ENCODE measurements around the gene IRF9. TPM values are rescaled to one million over a fixed set of nuclear protein-coding genes. Genes with fewer than 3 reads are reported as not detected.

The IRF9 gene
- total RNA-seq, 1 experiment from 2014 or later = 26.4 TPM

GRCh38 chr14:24157331-24157730, 3.7 kb upstream of the IRF9 start:
- no peak for DNase-seq
- no peaks in the 10 kb centered on the region for H3K27me3 ChIP-seq
- peaks cover 28% of the 10 kb centered on the region for H3K36me3 ChIP-seq
- H3K9me3 ChIP-seq = no peaks in the 10 kb centered on the region
- no peak overlapping the region for H3K4me3 ChIP-seq

- H3K9me3 ChIP-seq = no peaks in the 10 kb centered on the region
- no peak for DNase-seq
- peaks cover 37% of the 10 kb centered on the region for H3K36me3 ChIP-seq
Observed at GRCh38 chr14:24159777-24160498, 1.1 kb upstream of the IRF9 start.

GRCh38 chr14:24160499-24160849, 591 bp upstream of the IRF9 start:
- H3K9me3 ChIP-seq = no peaks in the 10 kb centered on the region
- peaks cover 32% of the 10 kb centered on the region for H3K36me3 ChIP-seq
- DNase-seq = no peak
- H3K4me3 ChIP-seq = no peak overlapping the region
- no peaks in the 10 kb centered on the region for H3K27me3 ChIP-seq

More at GRCh38 chr14:24159777-24160498, 1.1 kb upstream of the IRF9 start:
- Histone ChIP-seq H3K27me3 (no peaks in the 10 kb centered on the region), H3K4me3 (no peak overlapping the region)

GRCh38 chr14:24162093-24162492, 1.0 kb downstream of the IRF9 start:
- DNase-seq = no peak
- Histone ChIP-seq H3K4me3 (peak overlapping the region; percentile 57), H3K9me3 (no peaks in the 10 kb centered on the region), H3K27me3 (no peaks in the 10 kb centered on the region), H3K36me3 (peaks cover 28% of the 10 kb centered on the region)

GRCh38 chr14:24164518-24164991, 3.5 kb downstream of the IRF9 start:
- Histone ChIP-seq H3K36me3 (peaks cover 28% of the 10 kb centered on the region), H3K4me3 (no peak overlapping the region), H3K27me3 (no peaks in the 10 kb centered on the region), H3K9me3 (no peaks in the 10 kb centered on the region)
- no peak for DNase-seq

GRCh38 chr14:24165785-24166184, 4.7 kb downstream of the IRF9 start:
- Histone ChIP-seq H3K4me3 (no peak overlapping the region), H3K27me3 (no peaks in the 10 kb centered on the region), H3K36me3 (peaks cover 22% of the 10 kb centered on the region), H3K9me3 (no peaks in the 10 kb centered on the region)
- DNase-seq = no peak

GRCh38 chr14:24167469-24168114, 6.5 kb downstream of the IRF9 start:
- DNase-seq = no peak
- no peak overlapping the region for H3K4me3 ChIP-seq
- H3K36me3 ChIP-seq = peaks cover 15% of the 10 kb centered on the region
- H3K9me3 ChIP-seq = no peaks in the 10 kb centered on the region
- no peaks in the 10 kb centered on the region for H3K27me3 ChIP-seq

GRCh38 chr14:24171422-24172260, 10.6 kb downstream of the IRF9 start, which contains the start of gene REC8:
TSS of gene REC8 (plus strand) at chr14:24172080. CDS start at chr14:24172553, 473 bp downstream.
- DNase-seq = no peak
- H3K9me3 ChIP-seq = no peaks in the 10 kb centered on the region
- H3K4me3 ChIP-seq = no peak within 1 kb of the TSS
- no peaks in the 10 kb centered on the region for H3K27me3 ChIP-seq
- 0 out of 2 replicates have a peak, but pooled peaks cover 3% of the 10 kb centered on the region for H3K36me3 ChIP-seq

GRCh38 chr14:24172261-24172860, 11.3 kb downstream of the IRF9 start:
- 0 out of 2 replicates have a peak, but pooled peaks cover 3% of the 10 kb centered on the region for H3K36me3 ChIP-seq
- DNase-seq = no peak
- H3K27me3 ChIP-seq = no peaks in the 10 kb centered on the region
- no peak overlapping the region for H3K4me3 ChIP-seq
- H3K9me3 ChIP-seq = no peaks in the 10 kb centered on the region

GRCh38 chr14:24172871-24173281, 11.8 kb downstream of the IRF9 start:
- H3K4me3 ChIP-seq = no peak overlapping the region
- DNase-seq = no peak

GRCh38 chr14:24176599-24176998, 15.5 kb downstream of the IRF9 start:
- H3K9me3 ChIP-seq = no peaks in the 10 kb centered on the region
- H3K4me3 ChIP-seq = no peak overlapping the region
- DNase-seq = no peak
- peaks cover 9% of the 10 kb centered on the region for H3K36me3 ChIP-seq
- no peaks in the 10 kb centered on the region for H3K27me3 ChIP-seq

More at GRCh38 chr14:24172871-24173281, 11.8 kb downstream of the IRF9 start:
- no peaks in the 10 kb centered on the region for H3K27me3 ChIP-seq
- H3K36me3 ChIP-seq = no peaks in the 10 kb centered on the region
- H3K9me3 ChIP-seq = no peaks in the 10 kb centered on the region

GRCh38 chr14:24177041-24177825, 16.2 kb downstream of the IRF9 start:
- H3K36me3 ChIP-seq = peaks cover 9% of the 10 kb centered on the region
- H3K9me3 ChIP-seq = no peaks in the 10 kb centered on the region
- H3K4me3 ChIP-seq = no peak overlapping the region
- no peaks in the 10 kb centered on the region for H3K27me3 ChIP-seq
- no peak for DNase-seq

GRCh38 chr14:24177891-24178290, 16.8 kb downstream of the IRF9 start:
- no peaks in the 10 kb centered on the region for H3K9me3 ChIP-seq
- H3K36me3 ChIP-seq = peaks cover 9% of the 10 kb centered on the region
- H3K4me3 ChIP-seq = no peak overlapping the region
- no peak for DNase-seq
- H3K27me3 ChIP-seq = no peaks in the 10 kb centered on the region

- H3K27me3 ChIP-seq = no peaks in the 10 kb centered on the region
- DNase-seq = no peak
- H3K4me3 ChIP-seq = no peak overlapping the region
- peaks cover 9% of the 10 kb centered on the region for H3K36me3 ChIP-seq
- no peaks in the 10 kb centered on the region for H3K9me3 ChIP-seq
Observed at GRCh38 chr14:24178399-24179178, 17.5 kb downstream of the IRF9 start.

GRCh38 chr14:24179294-24179960, 18.4 kb downstream of the IRF9 start:
- H3K27me3 ChIP-seq = no peaks in the 10 kb centered on the region
- H3K36me3 ChIP-seq = peaks cover 12% of the 10 kb centered on the region
- H3K4me3 ChIP-seq = no peak overlapping the region
- no peaks in the 10 kb centered on the region for H3K9me3 ChIP-seq
- no peak for DNase-seq
